ENCODE measurements around the gene ST6GALNAC3.

- TF ChIP-seq, protein P1, sequence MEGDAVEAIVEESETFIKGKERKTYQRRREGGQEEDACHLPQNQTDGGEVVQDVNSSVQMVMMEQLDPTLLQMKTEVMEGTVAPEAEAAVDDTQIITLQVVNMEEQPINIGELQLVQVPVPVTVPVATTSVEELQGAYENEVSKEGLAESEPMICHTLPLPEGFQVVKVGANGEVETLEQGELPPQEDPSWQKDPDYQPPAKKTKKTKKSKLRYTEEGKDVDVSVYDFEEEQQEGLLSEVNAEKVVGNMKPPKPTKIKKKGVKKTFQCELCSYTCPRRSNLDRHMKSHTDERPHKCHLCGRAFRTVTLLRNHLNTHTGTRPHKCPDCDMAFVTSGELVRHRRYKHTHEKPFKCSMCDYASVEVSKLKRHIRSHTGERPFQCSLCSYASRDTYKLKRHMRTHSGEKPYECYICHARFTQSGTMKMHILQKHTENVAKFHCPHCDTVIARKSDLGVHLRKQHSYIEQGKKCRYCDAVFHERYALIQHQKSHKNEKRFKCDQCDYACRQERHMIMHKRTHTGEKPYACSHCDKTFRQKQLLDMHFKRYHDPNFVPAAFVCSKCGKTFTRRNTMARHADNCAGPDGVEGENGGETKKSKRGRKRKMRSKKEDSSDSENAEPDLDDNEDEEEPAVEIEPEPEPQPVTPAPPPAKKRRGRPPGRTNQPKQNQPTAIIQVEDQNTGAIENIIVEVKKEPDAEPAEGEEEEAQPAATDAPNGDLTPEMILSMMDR (IDR thresholded peaks at IDR 0.05): no peak
- TF ChIP-seq POLR2A (IDR thresholded peaks at IDR 0.05): no peak
These were observed 31.7 kb downstream of the ST6GALNAC3 start for GRCh38 chr1:76106251-76106650.
